ENCODE results near the gene PCNX2. TPM values are rescaled to one million over a fixed set of nuclear protein-coding genes. Genes with fewer than 3 reads are reported as not detected.

Gene PCNX2
- polyA plus RNA-seq, 1 donor from 2014 or later, result 6.5 TPM

- H3K27ac Mint-ChIP-seq, result no peak overlapping the region
- peaks cover 47% of the 10 kb centered on the region for H3K36me3 Mint-ChIP-seq
- H3K4me1 Mint-ChIP-seq, result peaks cover 0 to 2% (median 0%) of the 10 kb centered on the region in 3 donors
- H3K4me3 Mint-ChIP-seq, result no peak overlapping the region
- H3K27me3 Mint-ChIP-seq, result no peaks in the 10 kb centered on the region
- peaks cover 2 to 13% (median 2%) of the 10 kb centered on the region in 3 donors for H3K9me3 Mint-ChIP-seq
These were observed 297.4 kb downstream of the PCNX2 start for GRCh38 chr1:232998138-232998537.

- peaks cover 42% of the 10 kb centered on the region for H3K36me3 Mint-ChIP-seq
- no peak overlapping the region for H3K4me3 Mint-ChIP-seq
- peaks cover 2 to 17% (median 3%) of the 10 kb centered on the region in 3 donors for H3K9me3 Mint-ChIP-seq
- H3K4me1 Mint-ChIP-seq, result peaks cover 0 to 2% (median 0%) of the 10 kb centered on the region in 3 donors
- no peaks in the 10 kb centered on the region for H3K27me3 Mint-ChIP-seq
- H3K27ac Mint-ChIP-seq, result no peak overlapping the region
These were observed 299.4 kb downstream of the PCNX2 start for GRCh38 chr1:232996143-232996542.

- Mint-ChIP-seq H3K27me3 (no peaks in the 10 kb centered on the region), H3K9me3 (peaks cover 2 to 17% (median 3%) of the 10 kb centered on the region in 3 donors), H3K27ac (no peak overlapping the region), H3K4me3 (no peak overlapping the region), H3K4me1 (peaks cover 0 to 2% (median 0%) of the 10 kb centered on the region in 3 donors), H3K36me3 (peaks cover 41% of the 10 kb centered on the region)
These were observed 300.3 kb downstream of the PCNX2 start for GRCh38 chr1:232995189-232995588.

GRCh38 chr1:232993555-232993954 is 302.0 kb downstream of the PCNX2 start:
- H3K36me3 Mint-ChIP-seq, result peaks cover 35% of the 10 kb centered on the region
- H3K27me3 Mint-ChIP-seq, result no peaks in the 10 kb centered on the region
- H3K4me1 Mint-ChIP-seq, result peaks cover 0 to 2% (median 0%) of the 10 kb centered on the region in 3 donors
- no peak overlapping the region for H3K27ac Mint-ChIP-seq
- H3K4me3 Mint-ChIP-seq, result no peak overlapping the region
- peaks cover 2 to 17% (median 3%) of the 10 kb centered on the region in 3 donors for H3K9me3 Mint-ChIP-seq

GRCh38 chr1:232992227-232992626 is 303.3 kb downstream of the PCNX2 start:
- Mint-ChIP-seq H3K36me3 (peaks cover 31% of the 10 kb centered on the region), H3K27ac (no peak overlapping the region), H3K4me3 (no peak overlapping the region), H3K9me3 (peaks cover 2 to 17% (median 3%) of the 10 kb centered on the region in 3 donors), H3K4me1 (peaks cover 0 to 2% (median 0%) of the 10 kb centered on the region in 3 donors), H3K27me3 (no peaks in the 10 kb centered on the region)

- H3K4me1 Mint-ChIP-seq, result peaks cover 0 to 2% (median 0%) of the 10 kb centered on the region in 3 donors
- H3K27ac Mint-ChIP-seq, result no peak overlapping the region
- H3K27me3 Mint-ChIP-seq, result no peaks in the 10 kb centered on the region
These were observed 304.3 kb downstream of the PCNX2 start for GRCh38 chr1:232991238-232991637.

GRCh38 chr1:232990176-232991128 is 305.1 kb downstream of the PCNX2 start:
- Mint-ChIP-seq H3K9me3 (peaks cover 2 to 17% (median 3%) of the 10 kb centered on the region in 3 donors), H3K27me3 (no peaks in the 10 kb centered on the region), H3K4me1 (peaks cover 0 to 2% (median 0%) of the 10 kb centered on the region in 3 donors), H3K27ac (no peak overlapping the region), H3K4me3 (no peak overlapping the region), H3K36me3 (peaks cover 22% of the 10 kb centered on the region)

More at GRCh38 chr1:232991238-232991637, 304.3 kb downstream of the PCNX2 start:
- Mint-ChIP-seq H3K9me3 (peaks cover 2 to 17% (median 3%) of the 10 kb centered on the region in 3 donors), H3K36me3 (peaks cover 25% of the 10 kb centered on the region), H3K4me3 (peak overlapping the region in 1 of 4 donors; percentile 52)

- Mint-ChIP-seq H3K4me3 (no peak overlapping the region), H3K27ac (no peak overlapping the region), H3K4me1 (no peaks in the 10 kb centered on the region), H3K36me3 (peaks cover 15% of the 10 kb centered on the region), H3K27me3 (no peaks in the 10 kb centered on the region), H3K9me3 (peaks cover 2 to 8% (median 3%) of the 10 kb centered on the region in 3 donors)
These were observed 306.9 kb downstream of the PCNX2 start for GRCh38 chr1:232988572-232989040.

- H3K36me3 Mint-ChIP-seq, result peaks cover 7% of the 10 kb centered on the region
- H3K4me1 Mint-ChIP-seq, result no peaks in the 10 kb centered on the region
- peaks cover 0 to under 1% (median 0%) of the 10 kb centered on the region in 3 donors for H3K9me3 Mint-ChIP-seq
- no peak overlapping the region for H3K4me3 Mint-ChIP-seq
- H3K27ac Mint-ChIP-seq, result no peak overlapping the region
- H3K27me3 Mint-ChIP-seq, result no peaks in the 10 kb centered on the region
These were observed 307.8 kb downstream of the PCNX2 start for GRCh38 chr1:232987774-232988140.

- Mint-ChIP-seq H3K27ac (no peak overlapping the region), H3K36me3 (peaks cover 5% of the 10 kb centered on the region), H3K27me3 (no peaks in the 10 kb centered on the region)
These were observed 308.3 kb downstream of the PCNX2 start for GRCh38 chr1:232987046-232987773.

GRCh38 chr1:232986527-232986922 is 309.0 kb downstream of the PCNX2 start:
- Mint-ChIP-seq H3K9me3 (no peaks in the 10 kb centered on the region), H3K27ac (no peak overlapping the region), H3K27me3 (no peaks in the 10 kb centered on the region), H3K4me1 (no peaks in the 10 kb centered on the region), H3K4me3 (no peak overlapping the region), H3K36me3 (peaks cover 5% of the 10 kb centered on the region)

More at GRCh38 chr1:232987046-232987773, 308.3 kb downstream of the PCNX2 start:
- Mint-ChIP-seq H3K4me1 (no peaks in the 10 kb centered on the region), H3K4me3 (no peak overlapping the region), H3K9me3 (no peaks in the 10 kb centered on the region)

GRCh38 chr1:232985882-232986526 is 309.5 kb downstream of the PCNX2 start:
- Mint-ChIP-seq H3K27ac (no peak overlapping the region), H3K4me3 (no peak overlapping the region), H3K27me3 (no peaks in the 10 kb centered on the region), H3K9me3 (no peaks in the 10 kb centered on the region), H3K36me3 (peaks cover 4% of the 10 kb centered on the region), H3K4me1 (no peaks in the 10 kb centered on the region)

- peaks cover 8% of the 10 kb centered on the region for H3K36me3 Mint-ChIP-seq
- H3K27me3 Mint-ChIP-seq, result no peaks in the 10 kb centered on the region
- no peaks in the 10 kb centered on the region for H3K9me3 Mint-ChIP-seq
- no peak overlapping the region for H3K27ac Mint-ChIP-seq
- no peaks in the 10 kb centered on the region for H3K4me1 Mint-ChIP-seq
- peak overlapping the region in 1 of 4 donors; percentile 54 for H3K4me3 Mint-ChIP-seq
These were observed 310.7 kb downstream of the PCNX2 start for GRCh38 chr1:232984577-232985425.

All from IgD-negative memory B cell (primary cell).